Kidney tubule cell (primary cell): ENCODE results near the gene LSM10.

Experiments used
- DNase-seq: peaks from one replicate; pipeline ENCODE4 v3.0.0-alpha.2; 2018; ENCODE audit warnings: low spot score

Gene LSM10

DNA sequence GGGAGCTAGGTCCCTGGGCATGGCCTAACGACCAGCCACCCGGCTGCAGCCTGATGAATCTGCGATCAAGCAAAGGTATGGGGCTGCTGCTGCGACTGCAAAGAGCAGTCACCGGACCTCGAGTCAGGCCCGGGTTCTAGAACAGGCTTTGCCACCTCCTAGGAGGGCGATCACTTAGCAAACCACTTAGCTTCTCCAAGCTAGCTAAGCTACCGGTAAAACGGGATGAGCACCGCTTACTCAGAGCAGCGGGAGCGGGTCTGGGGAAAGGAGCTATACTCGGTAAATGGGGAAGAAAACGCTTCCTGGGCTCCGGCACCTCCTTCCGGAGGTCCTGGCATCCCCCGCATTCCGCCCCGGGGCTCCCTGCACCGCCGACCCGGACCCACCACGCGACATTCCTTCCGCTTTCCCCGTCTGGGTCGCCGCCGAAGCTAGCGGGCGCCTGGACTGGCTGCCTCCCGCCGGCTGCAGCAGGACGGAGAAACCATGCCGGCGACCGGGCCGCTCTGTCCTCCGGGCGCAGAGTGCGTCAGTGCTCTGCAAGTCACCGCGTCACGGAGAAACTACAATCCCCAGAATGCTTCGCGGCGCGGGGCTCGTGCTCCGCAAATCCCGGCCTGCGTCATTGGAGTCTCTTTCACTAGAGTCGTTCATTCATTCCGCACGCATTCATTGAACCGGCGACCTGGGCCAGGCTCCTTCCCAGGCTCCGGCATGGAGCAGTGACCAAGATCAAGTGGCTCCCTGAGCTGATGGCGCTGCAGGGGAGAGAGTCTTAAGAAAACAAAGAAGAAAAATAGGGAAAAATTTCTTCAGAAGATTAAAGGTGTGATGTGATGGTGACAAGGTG lies at the start of gene LSM10:
Gene LSM10 (minus strand): TSS at position 531 of the 853 bp plus-strand sequence. CDS start 3,779 bp downstream, outside the sequence.
- peak; percentile 92 for DNase-seq

- no peak for DNase-seq
Observed at GRCh38 chr1:36447450-36447849, 49.7 kb upstream of the LSM10 start.

- no peak for DNase-seq
Observed at GRCh38 chr1:36446746-36447145, 49.0 kb upstream of the LSM10 start.

DNA sequence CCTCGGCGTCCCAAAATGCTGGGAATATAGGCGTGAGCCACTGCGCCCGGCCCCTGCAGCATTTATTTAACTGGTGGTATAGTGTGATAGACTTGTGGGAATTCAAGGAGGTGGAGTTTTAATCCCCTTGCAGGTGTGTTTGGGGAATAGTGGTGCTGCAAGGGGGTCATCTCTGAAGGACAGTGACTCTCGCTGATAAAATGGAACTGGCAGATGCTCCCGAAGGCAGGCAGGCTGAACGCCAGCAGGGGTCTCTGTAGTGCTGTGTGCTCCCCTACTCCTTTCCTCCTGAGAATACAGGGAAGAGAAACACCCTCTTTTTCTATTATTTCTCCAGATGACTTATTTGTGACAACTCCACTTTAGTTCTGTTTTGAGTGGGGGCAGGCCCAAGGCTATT lies 48.6 kb upstream of the LSM10 start:
- DNase-seq, result no peak

GRCh38 chr1:36443297-36443696 lies 45.6 kb upstream of the LSM10 start:
- DNase-seq, result no peak

DNA sequence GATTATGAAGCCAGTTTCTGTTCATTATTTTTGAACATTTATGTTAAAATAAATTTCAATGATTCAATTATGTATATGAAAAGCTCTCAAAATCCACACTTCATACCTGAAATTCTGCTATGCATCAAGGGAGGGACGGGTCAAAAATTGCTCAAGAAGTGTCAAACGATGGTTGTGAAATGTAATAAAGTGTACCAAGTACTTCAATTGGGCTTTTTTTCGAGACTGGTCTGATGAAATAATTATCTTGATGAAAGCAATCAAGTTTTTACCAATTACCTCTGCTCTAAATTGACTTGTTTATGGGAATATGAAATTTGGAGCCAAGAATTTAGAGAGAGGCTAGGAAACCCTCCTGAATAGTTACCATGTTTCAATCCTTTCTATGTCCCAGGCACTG lies 44.6 kb upstream of the LSM10 start:
- no peak for DNase-seq

GRCh38 chr1:36440646-36441045 lies 42.9 kb upstream of the LSM10 start:
- no peak for DNase-seq

DNA sequence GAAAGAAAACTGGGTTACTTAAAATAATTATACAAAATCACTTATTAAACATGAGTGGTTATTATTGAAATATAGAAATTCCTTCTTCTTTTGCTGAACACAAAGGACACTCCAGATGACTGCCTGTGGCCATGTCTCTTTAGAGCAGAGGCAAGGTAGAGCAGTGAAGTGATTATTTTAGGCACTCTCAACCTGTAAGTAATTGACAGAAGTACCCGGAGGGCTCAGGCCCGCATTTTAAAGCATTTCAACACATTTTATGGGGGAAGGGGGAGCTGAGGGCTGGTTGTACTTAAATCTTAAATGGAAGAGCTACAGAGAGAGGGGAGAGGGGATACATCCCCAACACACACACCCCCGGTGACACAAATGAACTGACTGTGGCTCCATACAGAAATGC lies 42.3 kb upstream of the LSM10 start:
- no peak for DNase-seq

DNA sequence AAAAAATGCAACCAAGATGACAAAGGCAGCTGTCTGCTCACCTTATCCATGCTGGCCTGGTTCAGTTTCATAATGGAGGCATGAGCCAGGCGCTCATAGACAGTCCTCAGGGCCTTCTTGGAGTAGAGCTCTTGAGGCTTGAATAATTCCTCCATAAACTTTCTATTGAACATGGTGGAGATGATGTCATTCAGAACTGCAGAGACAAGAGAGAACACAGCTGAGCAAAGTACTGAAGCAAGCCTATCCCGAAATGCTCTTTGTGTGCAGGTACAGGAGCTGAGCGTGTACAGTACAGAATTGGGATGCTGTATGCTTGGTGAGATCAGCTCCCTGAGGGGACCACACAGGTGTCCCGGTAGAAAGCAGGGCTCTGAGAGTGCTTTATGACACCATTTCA lies 41.0 kb upstream of the LSM10 start:
- DNase-seq, result no peak

GRCh38 chr1:36436821-36437220 lies 39.1 kb upstream of the LSM10 start:
- peak; percentile 96 for DNase-seq

- DNase-seq, result no peak
Observed at GRCh38 chr1:36433102-36433501, 35.4 kb upstream of the LSM10 start.

- peak; percentile 82 for DNase-seq
Observed at GRCh38 chr1:36432616-36433015, 34.9 kb upstream of the LSM10 start.

GRCh38 chr1:36425791-36426190 lies 28.1 kb upstream of the LSM10 start:
- peak; percentile 17 for DNase-seq

- no peak for DNase-seq
Observed at GRCh38 chr1:36421649-36422048, 23.9 kb upstream of the LSM10 start.

- DNase-seq, result peak; percentile 84
Observed at GRCh38 chr1:36420836-36421317, 23.2 kb upstream of the LSM10 start.

- DNase-seq, result no peak
Observed at GRCh38 chr1:36420409-36420808, 22.7 kb upstream of the LSM10 start.

GRCh38 chr1:36419569-36419968 lies 21.9 kb upstream of the LSM10 start:
- DNase-seq, result no peak

DNA sequence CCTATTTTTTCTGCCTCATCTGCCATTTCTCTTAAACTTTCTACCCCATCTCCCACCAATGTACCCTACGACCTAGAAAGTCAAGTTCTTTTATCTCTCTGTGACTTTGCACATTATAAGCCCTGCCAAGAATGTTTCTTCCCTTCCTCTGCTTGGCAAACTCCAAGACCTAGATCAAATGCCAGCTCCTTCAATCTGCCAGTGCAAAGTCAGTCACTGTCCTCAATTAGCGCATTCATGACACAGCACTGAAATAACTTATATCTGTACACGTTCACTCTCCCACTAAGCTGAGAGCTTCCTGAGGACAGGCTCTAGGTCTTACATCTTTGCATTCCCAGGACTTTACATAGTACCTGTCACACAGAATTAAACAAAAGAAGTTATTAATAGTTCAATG lies 21.4 kb upstream of the LSM10 start:
- no peak for DNase-seq

GRCh38 chr1:36417931-36418330 lies 20.2 kb upstream of the LSM10 start:
- DNase-seq, result no peak

- no peak for DNase-seq
Observed at GRCh38 chr1:36415661-36416326, 18.1 kb upstream of the LSM10 start.

GRCh38 chr1:36414384-36414783 lies 16.7 kb upstream of the LSM10 start:
- no peak for DNase-seq

GRCh38 chr1:36411674-36412648 lies 14.3 kb upstream of the LSM10 start:
- DNase-seq, result no peak
